Progenitor cell of endocrine pancreas (in vitro differentiated cells): ENCODE results near the gene CORO2B. TPM values are rescaled to one million over a fixed set of nuclear protein-coding genes. Genes with fewer than 3 reads are reported as not detected.

Experiments used
- DNase-seq: peaks from one replicate; pipeline ENCODE4 v3.0.0; 2021; ENCODE audit warnings: low spot score; ENCODE audit not compliant: unreplicated experiment
- H3K27ac Mint-ChIP-seq: 2 replicates; pipeline ENCODE4 v1.8.0; 2021; ENCODE audit warnings: mild to moderate bottlenecking, moderate library complexity, mixed read lengths
- H3K27me3 Mint-ChIP-seq: 2 replicates; pipeline ENCODE4 v1.8.0; 2021; ENCODE audit warnings: mixed read lengths
- H3K36me3 Mint-ChIP-seq: 2 replicates; pipeline ENCODE4 v1.8.0; 2022; ENCODE audit warnings: mixed read lengths; ENCODE audit not compliant: insufficient read depth
- H3K4me1 Mint-ChIP-seq: 2 replicates; pipeline ENCODE4 v1.8.0; 2021; ENCODE audit warnings: low read depth, mixed read lengths
- H3K4me3 Mint-ChIP-seq: 2 replicates; pipeline ENCODE4 v1.8.0; 2021; ENCODE audit warnings: low read depth, mild to moderate bottlenecking, moderate library complexity, mixed read lengths
- H3K9me3 Mint-ChIP-seq: 2 replicates; pipeline ENCODE4 v1.8.0; 2021; ENCODE audit warnings: low read depth, mixed read lengths
- CTCF ChIP-seq: fragments of 200-600 bp; sonication (generic); IDR thresholded peaks from one replicate; pipeline ENCODE4 v1.5.0; 2021; ENCODE audit warnings: antibody characterized with exemption, mild to moderate bottlenecking; ENCODE audit not compliant: unreplicated experiment
- total RNA-seq: library from RNA; stranded (reverse); gene quantifications from 2 replicates; pipeline ENCODE4 v1.2.1, GENCODE V29; 2021

Gene CORO2B
- total RNA-seq, 1 donor from 2014 or later: 1.5 TPM

GRCh38 chr15:68711406-68711805, 132.6 kb downstream of the CORO2B start:
- no peaks in the 10 kb centered on the region for H3K9me3 Mint-ChIP-seq
- H3K27ac Mint-ChIP-seq: no peak overlapping the region
- H3K27me3 Mint-ChIP-seq: peaks cover 7% of the 10 kb centered on the region
- no peak for TF ChIP-seq CTCF
- no peaks in the 10 kb centered on the region for H3K36me3 Mint-ChIP-seq
- no peak overlapping the region for H3K4me3 Mint-ChIP-seq
- DNase-seq: no peak
- H3K4me1 Mint-ChIP-seq: no peaks in the 10 kb centered on the region

GRCh38 chr15:68712886-68713285, 134.1 kb downstream of the CORO2B start:
- Mint-ChIP-seq H3K4me3 (no peak overlapping the region), H3K27me3 (peaks cover 11% of the 10 kb centered on the region), H3K4me1 (no peaks in the 10 kb centered on the region), H3K36me3 (no peaks in the 10 kb centered on the region), H3K9me3 (no peaks in the 10 kb centered on the region), H3K27ac (no peak overlapping the region)
- no peak for TF ChIP-seq CTCF
- DNase-seq: no peak

- no peaks in the 10 kb centered on the region for H3K36me3 Mint-ChIP-seq
- H3K9me3 Mint-ChIP-seq: no peaks in the 10 kb centered on the region
- H3K4me1 Mint-ChIP-seq: no peaks in the 10 kb centered on the region
- H3K27me3 Mint-ChIP-seq: peaks cover 11% of the 10 kb centered on the region
- H3K27ac Mint-ChIP-seq: no peak overlapping the region
- no peak overlapping the region for H3K4me3 Mint-ChIP-seq
- no peak for DNase-seq
- TF ChIP-seq CTCF: no peak
These were observed 135.1 kb downstream of the CORO2B start for GRCh38 chr15:68713874-68714273.

GRCh38 chr15:68715111-68715510, 136.3 kb downstream of the CORO2B start:
- Mint-ChIP-seq H3K27ac (no peak overlapping the region), H3K4me1 (no peaks in the 10 kb centered on the region), H3K36me3 (no peaks in the 10 kb centered on the region), H3K4me3 (no peak overlapping the region), H3K9me3 (no peaks in the 10 kb centered on the region), H3K27me3 (peaks cover 14% of the 10 kb centered on the region)
- no peak for TF ChIP-seq CTCF
- no peak for DNase-seq

GRCh38 chr15:68717951-68718350, 139.2 kb downstream of the CORO2B start:
- no peak overlapping the region for H3K27ac Mint-ChIP-seq
- no peak for DNase-seq
- no peak for TF ChIP-seq CTCF
- no peak overlapping the region for H3K4me3 Mint-ChIP-seq
- H3K36me3 Mint-ChIP-seq: no peaks in the 10 kb centered on the region
- H3K27me3 Mint-ChIP-seq: peaks cover 19% of the 10 kb centered on the region
- no peaks in the 10 kb centered on the region for H3K9me3 Mint-ChIP-seq
- no peaks in the 10 kb centered on the region for H3K4me1 Mint-ChIP-seq
